ENCODE results near the gene RGP1. TPM values are rescaled to one million over a fixed set of nuclear protein-coding genes. Genes with fewer than 3 reads are reported as not detected.

RGP1 gene
- total RNA-seq, 4 donors from 2014 or later = 12.7 to 19.2 (median 17.5) TPM

DNA sequence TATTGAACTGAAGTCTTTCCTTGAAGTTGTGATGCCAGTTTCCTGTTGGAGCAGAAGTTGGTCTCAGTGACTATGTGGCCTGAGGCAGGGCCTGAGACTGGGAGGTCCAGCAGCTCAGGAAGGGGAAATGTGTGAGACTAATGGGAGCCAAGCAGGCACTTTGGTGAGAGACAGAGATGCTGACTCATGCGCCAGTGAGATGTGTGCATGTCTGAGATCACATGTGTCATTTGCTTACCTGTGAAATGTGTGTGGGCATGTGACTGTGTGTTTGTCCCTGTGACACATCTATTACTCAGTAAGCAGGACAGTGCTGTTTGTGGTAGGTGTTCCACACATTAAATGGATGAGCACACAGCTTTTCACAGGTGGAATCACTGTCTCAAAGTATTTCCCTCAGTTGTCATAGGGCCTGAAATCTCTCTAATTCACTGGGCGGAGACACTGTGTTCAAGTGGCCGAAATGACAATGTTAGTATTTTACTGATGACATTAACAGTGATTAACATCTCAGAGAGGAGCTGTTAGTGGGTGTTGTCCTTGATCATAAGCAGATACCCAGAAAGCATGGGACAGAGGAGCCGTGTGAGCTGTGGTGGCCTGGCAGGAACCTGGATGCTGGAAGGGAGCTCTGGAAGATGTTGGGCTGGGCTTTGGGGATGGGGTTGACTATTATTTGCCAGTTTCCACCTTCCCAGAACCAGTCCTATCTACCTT, 49.7 kb downstream of the RGP1 start:
- ATAC-seq (ENCODE audit: low FRiP score) = peak; percentile 30
- no peak for DNase-seq (ENCODE audit: low spot score)
- no peak for TF ChIP-seq CTCF (IDR thresholded peaks at IDR 0.05)

GRCh38 chr9:35800530-35800929, 51.4 kb downstream of the RGP1 start:
- DNase-seq (ENCODE audit: low spot score) (no peak), ATAC-seq (ENCODE audit: low FRiP score) (no peak)
- no peak for TF ChIP-seq CTCF (IDR thresholded peaks at IDR 0.05)

DNA sequence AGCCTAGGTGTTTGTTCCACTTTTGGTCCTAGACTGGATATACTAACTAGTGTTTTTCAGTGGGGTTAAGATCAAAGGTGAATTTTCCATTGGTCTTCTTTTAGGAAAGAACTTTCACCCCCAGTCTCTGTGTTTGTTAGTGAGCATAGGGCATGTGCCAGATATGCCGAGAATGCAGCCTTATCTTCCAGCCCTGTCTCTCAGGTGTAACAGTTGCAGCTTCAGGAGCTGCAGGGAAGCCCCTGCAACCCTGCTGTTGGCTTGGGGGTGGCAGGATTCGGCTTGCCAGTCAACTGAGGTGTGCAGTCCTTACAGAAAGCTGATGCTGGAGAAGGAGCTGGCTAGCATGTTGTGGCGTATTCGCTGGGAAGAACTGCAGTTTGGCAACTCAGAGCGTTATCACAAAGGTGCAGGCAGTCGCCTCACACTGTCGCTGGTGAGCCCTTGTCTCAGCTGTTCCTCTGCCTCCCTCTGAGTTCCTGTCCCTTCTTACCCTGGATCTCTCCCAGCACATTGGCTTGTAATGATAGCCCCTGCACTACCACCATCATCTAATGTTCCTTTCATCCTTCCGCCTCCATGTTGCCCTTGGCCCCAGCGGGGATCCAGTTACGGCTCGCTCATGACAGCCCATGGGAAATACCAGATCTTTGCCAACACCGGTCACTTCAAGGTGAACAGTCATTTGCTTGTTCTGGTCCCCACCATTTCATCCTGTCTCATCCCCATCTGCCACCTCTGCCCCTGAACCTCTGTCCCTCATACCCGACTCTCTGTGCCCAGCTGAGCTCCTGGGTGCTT, 52.4 kb downstream of the RGP1 start:
- TF ChIP-seq CTCF (IDR thresholded peaks at IDR 0.05) = no peak
- no peak for DNase-seq (ENCODE audit: low spot score)
- ATAC-seq (ENCODE audit: low FRiP score) = no peak

GRCh38 chr9:35806101-35806500, 57.0 kb downstream of the RGP1 start:
- TF ChIP-seq CTCF (IDR thresholded peaks at IDR 0.05) = no peak
- ATAC-seq (ENCODE audit: low FRiP score) (no peak), DNase-seq (ENCODE audit: low spot score) (no peak)

Small RNAs within 50 kb of the gene (small RNA-seq; reads per million reads assigned to genes)
- not detected for gene MIR6853

Other genes with a start within 250 kb of the RGP1 start
- 10 to 100 TPM; 29.6 to 53.0 (median 36.5) TPM for gene TESK1, start 144.0 kb upstream of the RGP1 start, total RNA-seq
- gene CD72, start 130.9 kb upstream of the RGP1 start, total RNA-seq = 10 to 100 TPM in 1 of 4 donors, 1 to 10 TPM in 3; 1.6 to 15.5 (median 4.9) TPM
- 1 to 10 TPM in 3 of 4 donors, under 1 TPM in 1; 0.74 to 5.2 (median 1.1) TPM for gene SIT1, start 98.4 kb upstream of the RGP1 start, total RNA-seq
- gene RMRP, start 91.3 kb upstream of the RGP1 start, total RNA-seq = 1,000 to 10,000 TPM in 3 of 4 donors, 100 to 1,000 TPM in 1; 841 to 3,200 (median 2,180) TPM
- gene CCDC107, start 91.0 kb upstream of the RGP1 start, total RNA-seq = 100 to 1,000 TPM in 1 of 4 donors, 10 to 100 TPM in 3; 35.8 to 108 (median 52.5) TPM
- gene ARHGEF39, start 84.1 kb upstream of the RGP1 start, total RNA-seq = 1 to 10 TPM in 1 of 4 donors, under 1 TPM in 2, not detected in 1; 0.36 to 2.8 (median 0.65) TPM
- gene CA9, start 75.4 kb upstream of the RGP1 start, total RNA-seq = 10 to 100 TPM in 1 of 4 donors, 1 to 10 TPM in 1, under 1 TPM in 1, not detected in 1; 0.82 to 35.4 (median 2.0) TPM
- gene TPM2, start 59.4 kb upstream of the RGP1 start, total RNA-seq = 100 to 1,000 TPM; 150 to 301 (median 237) TPM
- gene TLN1, start 17.1 kb upstream of the RGP1 start, total RNA-seq = 100 to 1,000 TPM; 301 to 553 (median 412) TPM
- gene CREB3, start 16.6 kb upstream of the RGP1 start, total RNA-seq = 10 to 100 TPM; 43.2 to 48.3 (median 45.8) TPM
- 10 to 100 TPM; 33.7 to 94.7 (median 57.9) TPM for gene GBA2, start 59 bp upstream of the RGP1 start, total RNA-seq
- gene MSMP, start 5.0 kb downstream of the RGP1 start, total RNA-seq = not detected
- 10 to 100 TPM; 13.7 to 28.2 (median 24.3) TPM for gene NPR2, start 42.3 kb downstream of the RGP1 start, total RNA-seq
- gene SPAG8, start 63.0 kb downstream of the RGP1 start, total RNA-seq = 1 to 10 TPM in 2 of 4 donors, under 1 TPM in 1, not detected in 1; 0.65 to 2.8 (median 2.0) TPM
- 10 to 100 TPM; 19.8 to 49.7 (median 40.6) TPM for gene HINT2, start 65.8 kb downstream of the RGP1 start, total RNA-seq
- not detected for gene FAM221B, start 79.4 kb downstream of the RGP1 start, total RNA-seq
- 10 to 100 TPM in 1 of 4 donors, 1 to 10 TPM in 3; 2.7 to 13.2 (median 4.6) TPM for gene TMEM8B, start 79.9 kb downstream of the RGP1 start, total RNA-seq
- gene OR13J1, start 121.1 kb downstream of the RGP1 start, total RNA-seq = not detected
- 10 to 100 TPM in 2 of 4 donors, 1 to 10 TPM in 2; 5.1 to 17.5 (median 11.3) TPM for gene HRCT1, start 156.9 kb downstream of the RGP1 start, total RNA-seq
- gene SPAAR, start 160.2 kb downstream of the RGP1 start, total RNA-seq = 10 to 100 TPM in 3 of 4 donors, 1 to 10 TPM in 1; 5.6 to 70.1 (median 18.4) TPM
- gene OR2S2, start 208.9 kb downstream of the RGP1 start, total RNA-seq = not detected